Natural killer cell treated with Interleukin-12 subunit alpha and Interleukin-12 subunit beta and Interleukin-15 and Interleukin-18, amount 100 ng/mL, for 72 hours (primary cell): Measurements from ENCODE around the gene TMEM225. TPM values are rescaled to one million over a fixed set of nuclear protein-coding genes. Genes with fewer than 3 reads are reported as not detected.

Source experiments
- ATAC-seq, 2 donors: fragments of 150-1000 bp; cut with Tn5 transposase in 1 of 2; sonication (Bioruptor Pico), chemical (Tn5 transposase) in 1 of 2; 2 replicates each; pipeline ENCODE4 v1.10.0; 2021
- DNase-seq: peaks from one replicate; pipeline ENCODE4 v3.0.0; 2022; ENCODE audit warnings: low spot score
- H3K27ac Mint-ChIP-seq, 2 donors: 1 replicate in 1 of 2; 2 replicates in 1 of 2; pipeline ENCODE4 v1.8.0; 2022; ENCODE audit warnings: mixed read lengths in 2 of 2, mild to moderate bottlenecking in 1 of 2, moderate library complexity in 1 of 2
- H3K27me3 Mint-ChIP-seq, 2 donors: 1 replicate in 1 of 2; 2 replicates in 1 of 2; pipeline ENCODE4 v1.8.0; 2022; ENCODE audit warnings: mixed read lengths in 2 of 2
- H3K36me3 Mint-ChIP-seq: one replicate; pipeline ENCODE4 v1.8.0; 2022; ENCODE audit warnings: mixed read lengths
- H3K4me1 Mint-ChIP-seq, 2 donors: 1 replicate in 1 of 2; 2 replicates in 1 of 2; pipeline ENCODE4 v1.8.0; 2022; ENCODE audit warnings: low read depth in 2 of 2, mixed read lengths in 2 of 2, mild to moderate bottlenecking in 1 of 2
- H3K4me3 Mint-ChIP-seq: one replicate; pipeline ENCODE4 v1.8.0; 2022; ENCODE audit warnings: mixed read lengths
- H3K9me3 Mint-ChIP-seq: 2 replicates; pipeline ENCODE4 v1.8.0; 2022; ENCODE audit warnings: mixed read lengths
- total RNA-seq, 2 donors: library from RNA; stranded (reverse); gene quantifications; one replicate each; pipeline ENCODE4 v1.2.3, GENCODE V29; 2022

The TMEM225 gene
- total RNA-seq, 2 donors from 2014 or later = not detected

DNA sequence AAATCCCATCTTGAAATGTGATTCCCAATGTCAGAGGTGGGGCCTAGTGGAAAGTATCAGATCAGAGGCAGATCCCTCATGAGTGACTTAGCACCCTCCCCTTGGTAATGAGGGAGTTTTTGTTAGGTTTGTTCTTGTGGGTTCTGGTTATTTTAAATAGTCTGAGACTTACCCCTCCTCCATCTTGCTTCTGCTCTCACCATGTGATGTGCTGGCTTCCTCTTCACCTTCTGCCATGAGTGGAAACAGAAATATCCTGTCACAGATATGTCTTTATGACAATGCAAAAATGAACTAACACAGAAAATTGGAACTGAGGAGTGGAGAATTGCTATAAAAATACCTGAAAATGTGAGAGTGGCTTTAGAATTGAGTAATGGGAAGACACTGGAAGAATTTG lies 33.1 kb downstream of the TMEM225 start:
- Mint-ChIP-seq H3K9me3 (peaks cover 6% of the 10 kb centered on the region), H3K4me1 (no peaks in the 10 kb centered on the region), H3K27me3 (peaks cover 0 to 3% of the 10 kb centered on the region in 2 donors), H3K36me3 (no peaks in the 10 kb centered on the region), H3K27ac (no peak overlapping the region), H3K4me3 (no peak overlapping the region)
- DNase-seq (no peak), ATAC-seq (no peak)

DNA sequence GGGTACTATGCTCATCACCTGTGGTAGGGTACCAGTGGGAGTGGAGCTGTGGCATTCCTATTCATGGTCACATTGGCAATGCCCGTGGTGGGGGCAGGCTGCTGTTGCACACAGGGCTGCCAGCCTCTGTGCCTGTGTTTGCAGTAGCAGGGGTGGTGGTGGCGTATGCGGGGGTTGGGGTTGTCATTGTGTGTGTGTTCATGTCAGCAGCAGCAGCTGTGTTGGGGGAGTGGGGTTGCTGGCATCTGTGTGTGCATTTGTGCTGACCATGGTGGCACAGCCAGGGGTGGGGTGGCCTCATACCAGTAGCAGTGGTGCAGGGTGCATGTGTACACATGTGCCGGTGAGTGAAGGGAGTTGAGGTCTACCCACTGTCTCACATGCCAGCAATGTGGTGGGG lies 34.4 kb downstream of the TMEM225 start:
- Mint-ChIP-seq H3K36me3 (no peaks in the 10 kb centered on the region), H3K27ac (no peak overlapping the region), H3K27me3 (peaks cover 0 to 5% of the 10 kb centered on the region in 2 donors), H3K9me3 (peaks cover 6% of the 10 kb centered on the region), H3K4me3 (no peak overlapping the region), H3K4me1 (no peaks in the 10 kb centered on the region)
- DNase-seq (no peak), ATAC-seq (no peak)

DNA sequence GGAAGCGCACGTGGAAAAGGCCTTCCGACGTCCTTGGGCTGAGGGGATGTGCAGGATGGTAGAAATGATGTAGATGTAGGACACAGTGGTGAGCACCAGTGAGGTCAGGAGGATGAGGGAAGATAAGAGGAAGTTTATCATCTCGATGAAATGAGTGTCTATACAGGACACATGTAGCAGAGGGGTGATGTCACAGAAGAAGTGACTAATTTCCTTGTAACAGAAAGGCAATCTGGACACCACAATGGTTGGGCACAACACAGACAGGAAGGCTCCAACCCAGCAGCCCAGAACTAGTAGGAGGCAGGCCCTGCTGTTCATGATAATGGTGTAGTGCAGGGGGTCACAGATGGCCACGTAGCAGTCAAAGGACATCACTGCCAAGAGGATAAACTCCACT lies 44.3 kb downstream of the TMEM225 start:
- DNase-seq (no peak), ATAC-seq (peak; percentile 43 to 48)
- H3K27me3 Mint-ChIP-seq = peaks cover 4 to 9% of the 10 kb centered on the region in 2 donors
- no peaks in the 10 kb centered on the region for H3K4me1 Mint-ChIP-seq
- H3K4me3 Mint-ChIP-seq = no peak overlapping the region
- no peak overlapping the region for H3K27ac Mint-ChIP-seq
- no peaks in the 10 kb centered on the region for H3K36me3 Mint-ChIP-seq
- H3K9me3 Mint-ChIP-seq = no peaks in the 10 kb centered on the region

DNA sequence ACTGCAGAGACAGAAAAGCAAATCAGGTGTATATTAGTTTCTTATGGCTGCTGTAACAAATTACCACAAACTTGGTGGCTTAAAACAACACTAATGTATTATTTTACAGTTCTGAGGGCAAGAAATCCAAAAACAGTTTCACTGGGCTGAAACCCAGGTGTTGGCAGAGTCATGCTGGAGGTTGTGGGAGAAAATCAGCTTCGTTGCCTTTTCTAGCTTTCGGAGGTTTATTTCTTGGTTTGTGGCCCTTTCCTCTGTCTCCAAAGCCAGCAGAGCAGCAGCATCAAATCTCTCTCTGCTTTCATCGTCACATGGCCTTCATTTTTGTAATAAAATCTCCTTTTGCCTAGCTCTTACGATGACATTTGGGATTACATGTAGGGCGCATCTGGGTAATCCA lies 46.3 kb downstream of the TMEM225 start:
- H3K27ac Mint-ChIP-seq = no peak overlapping the region
- no peaks in the 10 kb centered on the region for H3K4me1 Mint-ChIP-seq
- H3K9me3 Mint-ChIP-seq = no peaks in the 10 kb centered on the region
- no peaks in the 10 kb centered on the region for H3K36me3 Mint-ChIP-seq
- ATAC-seq (no peak), DNase-seq (no peak)
- H3K4me3 Mint-ChIP-seq = no peak overlapping the region
- peaks cover 2 to 9% of the 10 kb centered on the region in 2 donors for H3K27me3 Mint-ChIP-seq

DNA sequence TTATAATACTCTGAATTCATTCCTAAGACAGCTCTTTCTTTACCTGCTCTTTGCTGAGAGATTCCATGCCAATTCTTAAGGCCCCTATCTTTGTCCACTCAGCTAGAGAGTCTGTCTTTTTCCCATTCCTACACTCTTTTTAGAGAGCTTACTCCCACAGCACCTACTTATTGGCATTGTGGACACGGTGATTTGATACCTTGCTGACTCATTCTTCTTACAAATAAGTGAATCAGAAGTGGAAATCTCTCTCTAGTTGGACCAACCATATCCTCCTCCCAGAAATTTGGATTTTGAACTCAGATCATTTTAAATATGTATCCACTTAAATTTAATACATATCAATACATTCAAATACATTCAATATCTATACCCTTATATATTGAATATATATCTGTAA lies 46.8 kb downstream of the TMEM225 start:
- DNase-seq = no peak
- no peaks in the 10 kb centered on the region for H3K9me3 Mint-ChIP-seq

DNA sequence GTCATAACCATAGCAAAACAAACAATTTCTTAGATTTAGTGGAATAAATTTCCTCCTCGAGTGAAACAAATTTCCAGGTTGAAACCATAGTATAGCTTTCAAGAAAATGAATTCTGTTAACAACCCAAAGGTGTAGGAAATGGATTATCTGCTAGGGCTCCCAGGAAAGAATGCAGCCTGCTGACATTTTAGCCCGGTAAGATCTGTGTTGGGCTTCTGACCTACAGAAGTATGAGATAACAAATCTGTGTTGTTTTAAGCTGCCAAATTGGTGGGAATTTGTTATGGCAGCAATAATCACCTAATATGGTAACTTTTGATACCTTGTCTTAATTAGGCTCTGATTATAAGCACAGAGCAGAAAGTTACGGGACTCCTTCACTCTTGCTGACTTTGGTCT lies 47.3 kb downstream of the TMEM225 start:
- ATAC-seq (no peak), DNase-seq (no peak)
- Mint-ChIP-seq H3K36me3 (no peaks in the 10 kb centered on the region), H3K4me1 (no peaks in the 10 kb centered on the region), H3K9me3 (no peaks in the 10 kb centered on the region), H3K4me3 (no peak overlapping the region), H3K27ac (no peak overlapping the region), H3K27me3 (peaks cover 2 to 9% of the 10 kb centered on the region in 2 donors)

More for the DNA sequence above, 46.8 kb downstream of the TMEM225 start:
- no peaks in the 10 kb centered on the region for H3K4me1 Mint-ChIP-seq
- no peak overlapping the region for H3K4me3 Mint-ChIP-seq
- no peak for ATAC-seq
- no peaks in the 10 kb centered on the region for H3K36me3 Mint-ChIP-seq
- no peak overlapping the region for H3K27ac Mint-ChIP-seq
- H3K27me3 Mint-ChIP-seq = peaks cover 2 to 9% of the 10 kb centered on the region in 2 donors

DNA sequence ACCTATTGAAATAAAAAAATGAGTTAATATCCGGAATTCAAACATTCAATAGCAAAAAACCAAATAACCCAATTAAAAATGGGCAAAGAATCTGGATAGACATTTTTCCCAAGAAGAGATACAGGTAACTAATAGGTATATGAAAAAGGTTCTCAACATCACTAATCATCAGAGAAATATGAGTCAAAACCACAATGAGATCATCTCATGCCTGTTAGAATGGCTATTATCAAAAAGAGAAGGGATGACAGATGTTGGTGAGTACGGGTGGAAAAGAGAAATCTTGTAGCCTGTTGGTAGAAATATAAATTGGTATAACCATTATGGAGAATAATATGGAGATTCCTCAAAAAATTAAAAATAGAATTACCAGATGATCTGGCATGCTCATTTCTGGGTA lies 52.4 kb downstream of the TMEM225 start:
- Mint-ChIP-seq H3K27me3 (peaks cover 0 to 7% of the 10 kb centered on the region in 2 donors), H3K4me1 (no peaks in the 10 kb centered on the region), H3K4me3 (no peak overlapping the region), H3K27ac (no peak overlapping the region), H3K9me3 (no peaks in the 10 kb centered on the region), H3K36me3 (no peaks in the 10 kb centered on the region)
- DNase-seq = no peak
- ATAC-seq = no peak

Other genes starting within 250 kb of the TMEM225 start
- not detected for gene SCN3B, start 231.0 kb downstream of the TMEM225 start, total RNA-seq
- gene ZNF202, start 144.0 kb downstream of the TMEM225 start, total RNA-seq = 10 to 100 TPM; 12.7 to 23.5 TPM
- gene OR6X1, start 131.2 kb downstream of the TMEM225 start, total RNA-seq = not detected
- not detected for gene OR6M1, start 79.3 kb downstream of the TMEM225 start, total RNA-seq
- not detected for gene OR8D4, start 16.5 kb upstream of the TMEM225 start, total RNA-seq
- not detected for gene OR4D5, start 53.9 kb upstream of the TMEM225 start, total RNA-seq
- not detected for gene OR6T1, start 58.2 kb upstream of the TMEM225 start, total RNA-seq
- not detected for gene OR10S1, start 92.1 kb upstream of the TMEM225 start, total RNA-seq
- not detected for gene OR10G6, start 109.5 kb upstream of the TMEM225 start, total RNA-seq
- not detected for gene OR10G4, start 127.3 kb upstream of the TMEM225 start, total RNA-seq
- gene OR10G9, start 137.3 kb upstream of the TMEM225 start, total RNA-seq = not detected
- gene OR10G8, start 141.1 kb upstream of the TMEM225 start, total RNA-seq = not detected
- gene OR10G7, start 155.7 kb upstream of the TMEM225 start, total RNA-seq = not detected
- 10 to 100 TPM in 1 of 2 donors, 1 to 10 TPM in 1; 4.4 to 12.5 TPM for gene VWA5A, start 229.8 kb upstream of the TMEM225 start, total RNA-seq